ENCODE data around the gene C1orf35.

The C1orf35 gene

GRCh38 chr1:228062812-228063211 is 40.3 kb downstream of the C1orf35 start:
- no peak overlapping the region for H3K4me3 ChIP-seq (ENCODE audit: low read depth, low read length)
- no peak for TF ChIP-seq CTCF (IDR thresholded peaks at IDR 0.05; ENCODE audit: low read depth, low read length, missing control alignments)
- no peak for DNase-seq (ENCODE audit: low read depth)

GRCh38 chr1:228062085-228062791 is 40.9 kb downstream of the C1orf35 start:
- H3K4me3 ChIP-seq (ENCODE audit: low read depth, low read length): no peak overlapping the region
- TF ChIP-seq CTCF (IDR thresholded peaks at IDR 0.05; ENCODE audit: low read depth, low read length, missing control alignments): no peak
- DNase-seq (ENCODE audit: low read depth): no peak

DNA sequence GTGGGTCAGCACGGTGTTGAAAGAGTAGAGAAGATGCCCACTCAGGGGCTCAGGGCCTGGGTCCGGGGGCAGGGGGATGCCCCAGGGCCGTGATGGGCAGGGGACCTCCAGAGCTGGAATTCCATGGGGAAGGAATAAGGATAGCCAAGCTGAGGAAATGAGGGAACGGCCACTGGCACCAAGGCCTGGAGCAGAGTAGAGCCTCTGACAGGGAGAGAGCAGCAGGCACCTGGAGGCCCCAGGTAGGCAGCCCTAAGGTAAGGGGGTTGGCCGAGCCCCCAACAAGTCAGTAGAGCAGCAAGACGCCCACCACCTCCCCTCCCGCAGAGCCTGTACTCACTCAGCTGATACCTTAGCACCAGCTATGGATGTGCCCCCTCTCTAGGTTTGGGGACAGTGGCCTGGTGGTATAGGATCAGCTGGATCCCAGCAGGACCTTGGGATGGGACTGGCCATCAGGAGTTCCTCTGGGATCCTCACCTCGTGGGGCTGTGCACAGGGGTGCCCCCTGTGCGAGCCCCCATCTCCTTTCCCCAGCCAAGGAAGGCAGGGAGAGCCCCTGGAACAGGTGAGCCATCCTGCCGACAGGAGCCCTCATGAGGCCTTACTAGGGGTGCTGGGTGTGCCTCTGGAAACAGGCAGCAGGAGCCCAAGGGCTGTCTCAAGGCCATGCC is 41.6 kb downstream of the C1orf35 start:
- H3K4me3 ChIP-seq (ENCODE audit: low read depth, low read length): no peak overlapping the region
- no peak for TF ChIP-seq CTCF (IDR thresholded peaks at IDR 0.05; ENCODE audit: low read depth, low read length, missing control alignments)
- DNase-seq (ENCODE audit: low read depth): no peak

- no peak for DNase-seq (ENCODE audit: low read depth)
- no peak overlapping the region for H3K4me3 ChIP-seq (ENCODE audit: low read depth, low read length)
- TF ChIP-seq CTCF (IDR thresholded peaks at IDR 0.05; ENCODE audit: low read depth, low read length, missing control alignments): no peak
These were observed 42.5 kb downstream of the C1orf35 start for GRCh38 chr1:228060458-228061190.

GRCh38 chr1:228059634-228060457 is 43.3 kb downstream of the C1orf35 start:
- no peak for DNase-seq (ENCODE audit: low read depth)
- no peak overlapping the region for H3K4me3 ChIP-seq (ENCODE audit: low read depth, low read length)
- no peak for TF ChIP-seq CTCF (IDR thresholded peaks at IDR 0.05; ENCODE audit: low read depth, low read length, missing control alignments)

- H3K4me3 ChIP-seq (ENCODE audit: low read depth, low read length): no peak overlapping the region
- no peak for TF ChIP-seq CTCF (IDR thresholded peaks at IDR 0.05; ENCODE audit: low read depth, low read length, missing control alignments)
- no peak for DNase-seq (ENCODE audit: low read depth)
These were observed 44.0 kb downstream of the C1orf35 start for GRCh38 chr1:228058949-228059633.
